Measurements from ENCODE around the gene TUBB4B.

The TUBB4B gene

GRCh38 chr9:137247916-137248175, 6.8 kb downstream of the TUBB4B start (continued):
- TF ChIP-seq ZSCAN5A (tag by site-specific recombination; IDR thresholded peaks at IDR 0.05), result no peak

GRCh38 chr9:137250329-137251193, 9.5 kb downstream of the TUBB4B start:
- no peaks in the 10 kb centered on the region for H3K9me3 ChIP-seq (ENCODE audit: control insufficient read depth, insufficient read depth, low read depth, low read length)
- no peaks in the 10 kb centered on the region; the same call in 1 of the 2 replicates for H3K4me1 ChIP-seq (ENCODE audit: control insufficient read depth, insufficient read depth, low read length)
- ChIA-PET POLR2A (interaction anchor here (0.6 to 9.1 kb wide), 4 partner anchors 9 to 722 kb away, joined by 3 to 336 read pairs (median 4); partner anchors contain the start of gene TUBB4B), CTCF (interaction anchor here (0.5 to 2.3 kb wide), 3 partner anchors 12 to 17 kb away, joined by 3 to 14 read pairs (median 5); no protein-coding TSS in a partner anchor)
- TF ChIP-seq ZNF501 (tag by site-specific recombination; IDR thresholded peaks at IDR 0.05), result no peak
- peak; percentile 80 for TF ChIP-seq ZIC2 (tag by site-specific recombination; IDR thresholded peaks at IDR 0.05)
- no peak for TF ChIP-seq BCL6B (tag by site-specific recombination; IDR thresholded peaks at IDR 0.05)
- no peak for TF ChIP-seq YY1 (tag by site-specific recombination; IDR thresholded peaks at IDR 0.05)
- no peak for TF ChIP-seq SETDB1 (IDR thresholded peaks at IDR 0.05; ENCODE audit: insufficient read length, low read length)
- TF ChIP-seq, protein P1, sequence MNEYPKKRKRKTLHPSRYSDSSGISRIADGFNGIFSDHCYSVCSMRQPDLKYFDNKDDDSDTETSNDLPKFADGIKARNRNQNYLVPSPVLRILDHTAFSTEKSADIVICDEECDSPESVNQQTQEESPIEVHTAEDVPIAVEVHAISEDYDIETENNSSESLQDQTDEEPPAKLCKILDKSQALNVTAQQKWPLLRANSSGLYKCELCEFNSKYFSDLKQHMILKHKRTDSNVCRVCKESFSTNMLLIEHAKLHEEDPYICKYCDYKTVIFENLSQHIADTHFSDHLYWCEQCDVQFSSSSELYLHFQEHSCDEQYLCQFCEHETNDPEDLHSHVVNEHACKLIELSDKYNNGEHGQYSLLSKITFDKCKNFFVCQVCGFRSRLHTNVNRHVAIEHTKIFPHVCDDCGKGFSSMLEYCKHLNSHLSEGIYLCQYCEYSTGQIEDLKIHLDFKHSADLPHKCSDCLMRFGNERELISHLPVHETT (tag by site-specific recombination; IDR thresholded peaks at IDR 0.05), result no peak
- 0 out of 2 replicates have a peak, but pooled peaks have one; percentile 55 for TF ChIP-seq GLIS2 (tag by site-specific recombination; IDR thresholded peaks at IDR 0.05)
- TF ChIP-seq ZNF843 (tag by site-specific recombination; IDR thresholded peaks at IDR 0.05), result no peak
- peak; percentile 23; the same call in 1 of the 2 replicates for TF ChIP-seq ZNF341 (tag by site-specific recombination; IDR thresholded peaks at IDR 0.05; ENCODE audit: low read depth)
- TF ChIP-seq GLIS1 (tag by site-specific recombination; IDR thresholded peaks at IDR 0.05), result peak; percentile 43
- H3K27ac ChIP-seq (ENCODE audit: extremely low read depth, low read depth, low read length), result no peak overlapping the region
- H3K36me3 ChIP-seq (ENCODE audit: control insufficient read depth in 2 of 2, insufficient read depth in 1 of 2, low read length in 2 of 2), result no peaks in the 10 kb centered on the region
- H3K4me3 ChIP-seq (ENCODE audit: low read depth, low read length), result no peak overlapping the region

GRCh38 chr9:137251194-137251461, 10.0 kb downstream of the TUBB4B start, which contains the start of gene STPG3:
Gene STPG3 (plus strand): TSS chr9:137251286. CDS start chr9:137251287, 1 bp downstream.
- H3K4me3 ChIP-seq (ENCODE audit: low read depth, low read length), result no peak within 1 kb of the TSS
- H3K9me3 ChIP-seq (ENCODE audit: control insufficient read depth, insufficient read depth, low read depth, low read length), result no peaks in the 10 kb centered on the region
- ChIA-PET POLR2A (interaction anchor here (0.6 to 9.1 kb wide), 4 partner anchors 9 to 722 kb away, joined by 3 to 336 read pairs (median 4); partner anchors contain the start of gene TUBB4B), CTCF (interaction anchor here (0.5 to 0.9 kb wide), 2 partner anchors 13 to 17 kb away, joined by 3 to 5 read pairs; no protein-coding TSS in a partner anchor)
- no peaks in the 10 kb centered on the region; the same call in 1 of the 2 replicates for H3K4me1 ChIP-seq (ENCODE audit: control insufficient read depth, insufficient read depth, low read length)
- TF ChIP-seq HOXD13 (CRISPR knock-in tag; IDR thresholded peaks at IDR 0.05; ENCODE audit: borderline replicate concordance) (no peak), ZNF211 (tag by site-specific recombination; IDR thresholded peaks at IDR 0.05; ENCODE audit: low read depth) (no peak), WT1 (tag by site-specific recombination; IDR thresholded peaks at IDR 0.05) (no peak), ZNF571 (tag by site-specific recombination; IDR thresholded peaks at IDR 0.05) (no peak), MEIS1 (CRISPR knock-in tag; IDR thresholded peaks at IDR 0.05; ENCODE audit: borderline replicate concordance) (no peak), KLF16 (tag by site-specific recombination; IDR thresholded peaks at IDR 0.05) (no peak), ZNF37A (tag by site-specific recombination; IDR thresholded peaks at IDR 0.05) (no peak), YY1 (tag by site-specific recombination; IDR thresholded peaks at IDR 0.05) (no peak), ZNF501 (tag by site-specific recombination; IDR thresholded peaks at IDR 0.05) (no peak), ZNF10 (tag by site-specific recombination; IDR thresholded peaks at IDR 0.05) (no peak)
- TF ChIP-seq, protein P2, sequence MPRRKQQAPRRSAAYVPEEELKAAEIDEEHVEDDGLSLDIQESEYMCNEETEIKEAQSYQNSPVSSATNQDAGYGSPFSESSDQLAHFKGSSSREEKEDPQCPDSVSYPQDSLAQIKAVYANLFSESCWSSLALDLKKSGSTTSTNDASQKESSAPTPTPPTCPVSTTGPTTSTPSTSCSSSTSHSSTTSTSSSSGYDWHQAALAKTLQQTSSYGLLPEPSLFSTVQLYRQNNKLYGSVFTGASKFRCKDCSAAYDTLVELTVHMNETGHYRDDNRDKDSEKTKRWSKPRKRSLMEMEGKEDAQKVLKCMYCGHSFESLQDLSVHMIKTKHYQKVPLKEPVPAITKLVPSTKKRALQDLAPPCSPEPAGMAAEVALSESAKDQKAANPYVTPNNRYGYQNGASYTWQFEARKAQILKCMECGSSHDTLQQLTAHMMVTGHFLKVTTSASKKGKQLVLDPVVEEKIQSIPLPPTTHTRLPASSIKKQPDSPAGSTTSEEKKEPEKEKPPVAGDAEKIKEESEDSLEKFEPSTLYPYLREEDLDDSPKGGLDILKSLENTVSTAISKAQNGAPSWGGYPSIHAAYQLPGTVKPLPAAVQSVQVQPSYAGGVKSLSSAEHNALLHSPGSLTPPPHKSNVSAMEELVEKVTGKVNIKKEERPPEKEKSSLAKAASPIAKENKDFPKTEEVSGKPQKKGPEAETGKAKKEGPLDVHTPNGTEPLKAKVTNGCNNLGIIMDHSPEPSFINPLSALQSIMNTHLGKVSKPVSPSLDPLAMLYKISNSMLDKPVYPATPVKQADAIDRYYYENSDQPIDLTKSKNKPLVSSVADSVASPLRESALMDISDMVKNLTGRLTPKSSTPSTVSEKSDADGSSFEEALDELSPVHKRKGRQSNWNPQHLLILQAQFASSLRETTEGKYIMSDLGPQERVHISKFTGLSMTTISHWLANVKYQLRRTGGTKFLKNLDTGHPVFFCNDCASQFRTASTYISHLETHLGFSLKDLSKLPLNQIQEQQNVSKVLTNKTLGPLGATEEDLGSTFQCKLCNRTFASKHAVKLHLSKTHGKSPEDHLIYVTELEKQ (tag by site-specific recombination; IDR thresholded peaks at IDR 0.05; ENCODE audit: borderline replicate concordance), result no peak
- H3K36me3 ChIP-seq (ENCODE audit: control insufficient read depth in 2 of 2, insufficient read depth in 1 of 2, low read length in 2 of 2), result peaks cover 0 to 3% of the 10 kb centered on the region in 2 experiments; a peak in 1 of 3 replicates
- no peak within 1 kb of the TSS for H3K27ac ChIP-seq (ENCODE audit: extremely low read depth, low read depth, low read length)

Data from HEK293 (cell line).